Fibroblast of lung (primary cell): ENCODE results near the gene PVR.

ENCODE experiments used
- CTCF ChIP-seq, 2 donors: IDR thresholded peaks in 1 of 2; conservative IDR thresholded peaks in 1 of 2; 1 replicate in 1 of 2; 2 replicates in 1 of 2; pipeline ENCODE4 v1.5.1; 2011 to 2012; ENCODE audit warnings: low read length in 2 of 2, control low read depth in 1 of 2, inconsistent platforms in 1 of 2, low read depth in 1 of 2, mild to moderate bottlenecking in 1 of 2
- EZH2 ChIP-seq: IDR thresholded peaks from 2 replicates; pipeline ENCODE4 v1.5.1; 2012; ENCODE audit warnings: low read length, control low read depth, mild to moderate bottlenecking; ENCODE audit errors: missing control alignments

- TF ChIP-seq CTCF (conservative IDR thresholded peaks at IDR 0.05 in 1 of 2, IDR thresholded peaks at IDR 0.05 in 1 of 2; ENCODE audit: low read depth in 1 of 2, low read length in 2 of 2) = no peak
- no peak for TF ChIP-seq EZH2
Observed at GRCh38 chr19:44608391-44608821, 35.3 kb upstream of the PVR start.
